Measurements from ENCODE around the gene MAP2K4.

DNA sequence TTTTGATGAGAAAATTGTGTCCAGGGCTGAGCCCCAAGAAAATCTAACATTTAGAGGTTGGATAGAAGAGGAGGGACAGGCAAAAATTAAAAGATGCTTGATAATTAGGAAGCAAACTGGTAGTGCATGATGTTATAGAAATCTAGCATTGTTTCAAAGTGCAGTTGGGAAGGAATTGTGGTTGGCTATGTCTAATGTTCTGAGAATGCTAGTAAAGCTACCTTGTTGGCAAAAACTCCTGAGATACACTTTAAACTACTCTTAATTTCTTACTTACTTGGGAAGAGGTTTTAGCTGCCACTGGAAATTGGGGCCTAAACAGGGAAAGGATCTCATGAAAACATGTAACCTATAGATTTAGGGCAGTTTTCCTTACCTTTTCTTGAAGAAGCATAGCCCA, 48.3 kb downstream of the MAP2K4 start:
- TF ChIP-seq CREB1 (IDR thresholded peaks at IDR 0.05) (no peak), TBP (IDR thresholded peaks at IDR 0.05; ENCODE audit: low read depth, low read length) (no peak), MAFK (IDR thresholded peaks at IDR 0.05; ENCODE audit: low read depth, low read length) (no peak), SUZ12 (IDR thresholded peaks at IDR 0.05; ENCODE audit: low read length) (no peak), MAX (IDR thresholded peaks at IDR 0.05) (no peak), POLR2A (IDR thresholded peaks at IDR 0.05; ENCODE audit: control extremely low read depth in 1 of 2, low read depth in 2 of 2, low read length in 2 of 2) (no peak), ASH2L (IDR thresholded peaks at IDR 0.05; ENCODE audit: low read length) (no peak), KDM1A (IDR thresholded peaks at IDR 0.05; ENCODE audit: borderline replicate concordance, low read length) (no peak), RAD21 (IDR thresholded peaks at IDR 0.05 in 1 of 2, conservative IDR thresholded peaks at IDR 0.05 in 1 of 2; ENCODE audit: low read depth in 2 of 2, low read length in 2 of 2) (no peak), TAF1 (IDR thresholded peaks at IDR 0.05; ENCODE audit: low read depth, low read length) (no peak), POU5F1 (IDR thresholded peaks at IDR 0.05; ENCODE audit: low read depth, low read length) (no peak)
- TF ChIP-seq, protein P1, sequence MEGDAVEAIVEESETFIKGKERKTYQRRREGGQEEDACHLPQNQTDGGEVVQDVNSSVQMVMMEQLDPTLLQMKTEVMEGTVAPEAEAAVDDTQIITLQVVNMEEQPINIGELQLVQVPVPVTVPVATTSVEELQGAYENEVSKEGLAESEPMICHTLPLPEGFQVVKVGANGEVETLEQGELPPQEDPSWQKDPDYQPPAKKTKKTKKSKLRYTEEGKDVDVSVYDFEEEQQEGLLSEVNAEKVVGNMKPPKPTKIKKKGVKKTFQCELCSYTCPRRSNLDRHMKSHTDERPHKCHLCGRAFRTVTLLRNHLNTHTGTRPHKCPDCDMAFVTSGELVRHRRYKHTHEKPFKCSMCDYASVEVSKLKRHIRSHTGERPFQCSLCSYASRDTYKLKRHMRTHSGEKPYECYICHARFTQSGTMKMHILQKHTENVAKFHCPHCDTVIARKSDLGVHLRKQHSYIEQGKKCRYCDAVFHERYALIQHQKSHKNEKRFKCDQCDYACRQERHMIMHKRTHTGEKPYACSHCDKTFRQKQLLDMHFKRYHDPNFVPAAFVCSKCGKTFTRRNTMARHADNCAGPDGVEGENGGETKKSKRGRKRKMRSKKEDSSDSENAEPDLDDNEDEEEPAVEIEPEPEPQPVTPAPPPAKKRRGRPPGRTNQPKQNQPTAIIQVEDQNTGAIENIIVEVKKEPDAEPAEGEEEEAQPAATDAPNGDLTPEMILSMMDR (IDR thresholded peaks at IDR 0.05; ENCODE audit: control extremely low read depth in 1 of 3, insufficient read depth in 1 of 3, low read depth in 1 of 3, low read length in 3 of 3): no peak
- TF ChIP-seq, protein P2, sequence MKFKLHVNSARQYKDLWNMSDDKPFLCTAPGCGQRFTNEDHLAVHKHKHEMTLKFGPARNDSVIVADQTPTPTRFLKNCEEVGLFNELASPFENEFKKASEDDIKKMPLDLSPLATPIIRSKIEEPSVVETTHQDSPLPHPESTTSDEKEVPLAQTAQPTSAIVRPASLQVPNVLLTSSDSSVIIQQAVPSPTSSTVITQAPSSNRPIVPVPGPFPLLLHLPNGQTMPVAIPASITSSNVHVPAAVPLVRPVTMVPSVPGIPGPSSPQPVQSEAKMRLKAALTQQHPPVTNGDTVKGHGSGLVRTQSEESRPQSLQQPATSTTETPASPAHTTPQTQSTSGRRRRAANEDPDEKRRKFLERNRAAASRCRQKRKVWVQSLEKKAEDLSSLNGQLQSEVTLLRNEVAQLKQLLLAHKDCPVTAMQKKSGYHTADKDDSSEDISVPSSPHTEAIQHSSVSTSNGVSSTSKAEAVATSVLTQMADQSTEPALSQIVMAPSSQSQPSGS (IDR thresholded peaks at IDR 0.05; ENCODE audit: low read length): no peak
